Activated CD8-positive, alpha-beta memory T cell treated with anti-CD3 and anti-CD28 coated beads, Interleukin-2, amount 10 ng/mL, durations not matched to agents 7 days and 5 days (primary cell): ENCODE data around the gene C12orf57. TPM values are rescaled to one million over a fixed set of nuclear protein-coding genes. Genes with fewer than 3 reads are reported as not detected.

ENCODE experiments used
- ATAC-seq: fragments of 150-1000 bp; cut with Tn5 transposase; one replicate; pipeline ENCODE4 v1.10.0; 2021; ENCODE audit warnings: moderate library complexity
- CTCF ChIA-PET: fragments of 350-600 bp; sonication (Branson Sonifier 250); formaldehyde crosslinking; loops from one replicate; lab custom pipeline; 2021; ENCODE audit warnings: antibody characterized with exemption; lab: Charles Lee
- DNase-seq: peaks from one replicate; pipeline ENCODE4 v3.0.0-alpha.2; 2020
- H3K27ac Mint-ChIP-seq: one replicate; pipeline ENCODE4 v1.8.0; 2021; ENCODE audit warnings: mild to moderate bottlenecking, mixed read lengths
- H3K27me3 Mint-ChIP-seq: one replicate; pipeline ENCODE4 v1.8.0; 2021; ENCODE audit warnings: mixed read lengths
- H3K36me3 Mint-ChIP-seq: one replicate; pipeline ENCODE4 v1.8.0; 2021; ENCODE audit warnings: mild to moderate bottlenecking, mixed read lengths
- H3K4me1 Mint-ChIP-seq: one replicate; pipeline ENCODE4 v1.8.0; 2021; ENCODE audit warnings: mixed read lengths
- H3K4me3 Mint-ChIP-seq: one replicate; pipeline ENCODE4 v1.8.0; 2021; ENCODE audit warnings: mild to moderate bottlenecking, moderate library complexity, mixed read lengths
- H3K9me3 Mint-ChIP-seq: one replicate; pipeline ENCODE4 v1.8.0; 2022; ENCODE audit warnings: low read depth, mixed read lengths
- total RNA-seq, 2 experiments: library from RNA; stranded (reverse); gene quantifications; one replicate each; pipeline ENCODE4 v1.2.3, GENCODE V29; 2021

The C12orf57 gene
- total RNA-seq, 2 experiments from 2014 or later, result 120 to 132 TPM

- Mint-ChIP-seq H3K9me3 (no peaks in the 10 kb centered on the region), H3K36me3 (peaks cover 23% of the 10 kb centered on the region), H3K27me3 (no peaks in the 10 kb centered on the region), H3K27ac (peak overlapping the region; percentile 96), H3K4me1 (peaks cover 52% of the 10 kb centered on the region), H3K4me3 (peak overlapping the region; percentile 87)
- DNase-seq (no peak), ATAC-seq (no peak)
- CTCF ChIA-PET, result interaction anchor here (0.9 to 7.7 kb wide), 6 partner anchors 11 to 177 kb away, joined by 3 to 116 read pairs (median 4); partner anchors contain the start of genes ATN1, SPSB2 and TPI1
Measured at GRCh38 chr12:6935371-6936193, 8.2 kb upstream of the C12orf57 start.

GRCh38 chr12:6936194-6936635, 7.6 kb upstream of the C12orf57 start:
- no peak for DNase-seq
- H3K4me1 Mint-ChIP-seq, result peaks cover 47% of the 10 kb centered on the region
- H3K9me3 Mint-ChIP-seq, result no peaks in the 10 kb centered on the region
- peak overlapping the region; percentile 87 for H3K4me3 Mint-ChIP-seq
- ATAC-seq, result no peak
- peaks cover 23% of the 10 kb centered on the region for H3K36me3 Mint-ChIP-seq
- no peaks in the 10 kb centered on the region for H3K27me3 Mint-ChIP-seq
- peak overlapping the region; percentile 96 for H3K27ac Mint-ChIP-seq
- CTCF ChIA-PET, result interaction anchor here (0.9 to 17.6 kb wide), 8 partner anchors 12 to 177 kb away, joined by 3 to 709 read pairs (median 25); partner anchors contain the start of genes ATN1, PTPN6, SPSB2 and TPI1

DNA sequence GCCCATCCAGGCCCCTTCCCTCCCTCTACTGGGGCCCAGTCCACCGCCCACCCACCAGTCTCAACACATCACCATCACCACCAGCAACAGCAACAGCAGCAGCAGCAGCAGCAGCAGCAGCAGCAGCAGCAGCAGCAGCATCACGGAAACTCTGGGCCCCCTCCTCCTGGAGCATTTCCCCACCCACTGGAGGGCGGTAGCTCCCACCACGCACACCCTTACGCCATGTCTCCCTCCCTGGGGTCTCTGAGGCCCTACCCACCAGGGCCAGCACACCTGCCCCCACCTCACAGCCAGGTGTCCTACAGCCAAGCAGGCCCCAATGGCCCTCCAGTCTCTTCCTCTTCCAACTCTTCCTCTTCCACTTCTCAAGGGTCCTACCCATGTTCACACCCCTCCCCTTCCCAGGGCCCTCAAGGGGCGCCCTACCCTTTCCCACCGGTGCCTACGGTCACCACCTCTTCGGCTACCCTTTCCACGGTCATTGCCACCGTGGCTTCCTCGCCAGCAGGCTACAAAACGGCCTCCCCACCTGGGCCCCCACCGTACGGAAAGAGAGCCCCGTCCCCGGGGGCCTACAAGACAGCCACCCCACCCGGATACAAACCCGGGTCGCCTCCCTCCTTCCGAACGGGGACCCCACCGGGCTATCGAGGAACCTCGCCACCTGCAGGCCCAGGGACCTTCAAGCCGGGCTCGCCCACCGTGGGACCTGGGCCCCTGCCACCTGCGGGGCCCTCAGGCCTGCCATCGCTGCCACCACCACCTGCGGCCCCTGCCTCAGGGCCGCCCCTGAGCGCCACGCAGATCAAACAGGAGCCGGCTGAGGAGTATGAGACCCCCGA, 7.0 kb upstream of the C12orf57 start:
- DNase-seq (peak; percentile 78), ATAC-seq (peak; percentile 38)
- peak overlapping the region; percentile 96 for H3K27ac Mint-ChIP-seq
- no peaks in the 10 kb centered on the region for H3K27me3 Mint-ChIP-seq
- H3K4me3 Mint-ChIP-seq, result peak overlapping the region; percentile 87
- peaks cover 23% of the 10 kb centered on the region for H3K36me3 Mint-ChIP-seq
- CTCF ChIA-PET, result interaction anchor here (0.9 to 17.6 kb wide), 15 partner anchors 12 to 213 kb away, joined by 3 to 709 read pairs (median 5); partner anchors contain the start of genes ATN1, C1RL, COPS7A and LPCAT3
- no peaks in the 10 kb centered on the region for H3K9me3 Mint-ChIP-seq
- H3K4me1 Mint-ChIP-seq, result peaks cover 47% of the 10 kb centered on the region

- ATAC-seq, result peak; percentile 94
- CTCF ChIA-PET, result interaction anchor here (0.7 to 17.6 kb wide), 19 partner anchors 8 to 214 kb away, joined by 3 to 709 read pairs (median 4); partner anchors contain the start of genes ATN1, C1RL, COPS7A and ENO2
- H3K36me3 Mint-ChIP-seq, result peaks cover 23% of the 10 kb centered on the region
- peak; percentile 97 for DNase-seq
- no peaks in the 10 kb centered on the region for H3K9me3 Mint-ChIP-seq
- H3K4me3 Mint-ChIP-seq, result peak overlapping the region; percentile 87
- no peaks in the 10 kb centered on the region for H3K27me3 Mint-ChIP-seq
- peaks cover 45% of the 10 kb centered on the region for H3K4me1 Mint-ChIP-seq
- H3K27ac Mint-ChIP-seq, result peak overlapping the region; percentile 96
Measured at GRCh38 chr12:6937481-6938352, 6.1 kb upstream of the C12orf57 start.

- H3K4me1 Mint-ChIP-seq, result peaks cover 47% of the 10 kb centered on the region
- peaks cover 23% of the 10 kb centered on the region for H3K36me3 Mint-ChIP-seq
Measured at GRCh38 chr12:6938353-6939190, 5.2 kb upstream of the C12orf57 start.

GRCh38 chr12:6939191-6939540, 4.7 kb upstream of the C12orf57 start:
- peaks cover 25% of the 10 kb centered on the region for H3K36me3 Mint-ChIP-seq
- CTCF ChIA-PET, result interaction anchor here (0.9 to 17.6 kb wide), 10 partner anchors 8 to 169 kb away, joined by 3 to 709 read pairs (median 7); partner anchors contain the start of genes ATN1 and SPSB2
- peaks cover 4% of the 10 kb centered on the region for H3K27me3 Mint-ChIP-seq
- peaks cover 46% of the 10 kb centered on the region for H3K4me1 Mint-ChIP-seq
- H3K9me3 Mint-ChIP-seq, result no peaks in the 10 kb centered on the region
- H3K4me3 Mint-ChIP-seq, result no peak overlapping the region
- ATAC-seq, result no peak
- no peak for DNase-seq
- peak overlapping the region; percentile 63 for H3K27ac Mint-ChIP-seq

More at GRCh38 chr12:6938353-6939190, 5.2 kb upstream of the C12orf57 start:
- Mint-ChIP-seq H3K4me3 (peak overlapping the region; percentile 87), H3K9me3 (no peaks in the 10 kb centered on the region), H3K27me3 (peaks cover 2% of the 10 kb centered on the region), H3K27ac (peak overlapping the region; percentile 96)
- DNase-seq (peak; percentile 47), ATAC-seq (no peak)
- CTCF ChIA-PET, result interaction anchor here (0.7 to 17.6 kb wide), 19 partner anchors 7 to 215 kb away, joined by 3 to 709 read pairs (median 4); partner anchors contain the start of genes ATN1, C1RL, COPS7A and ENO2

- Mint-ChIP-seq H3K36me3 (peaks cover 9% of the 10 kb centered on the region), H3K9me3 (no peaks in the 10 kb centered on the region), H3K4me3 (no peak overlapping the region), H3K27ac (peak overlapping the region; percentile 5), H3K4me1 (peaks cover 46% of the 10 kb centered on the region), H3K27me3 (peaks cover 4% of the 10 kb centered on the region)
- CTCF ChIA-PET, result interaction anchor here (5.1 to 17.6 kb wide), 3 partner anchors 17 to 72 kb away, joined by 30 to 709 read pairs (median 116); partner anchors contain the start of gene ATN1
- ATAC-seq (no peak), DNase-seq (no peak)
Measured at GRCh38 chr12:6941267-6941666, 2.6 kb upstream of the C12orf57 start.

- H3K4me3 Mint-ChIP-seq, result no peak overlapping the region
- no peak for DNase-seq
Measured at GRCh38 chr12:6941782-6942181, 2.0 kb upstream of the C12orf57 start.

GRCh38 chr12:6942331-6942665, 1.5 kb upstream of the C12orf57 start:
- H3K9me3 Mint-ChIP-seq, result no peaks in the 10 kb centered on the region
- no peak overlapping the region for H3K4me3 Mint-ChIP-seq
- CTCF ChIA-PET, result interaction anchor here (4.5 to 17.6 kb wide), 5 partner anchors 17 to 166 kb away, joined by 24 to 709 read pairs (median 50); partner anchors contain the start of genes C1RL and SPSB2
- H3K27me3 Mint-ChIP-seq, result peaks cover 4% of the 10 kb centered on the region
- peaks cover 4% of the 10 kb centered on the region for H3K36me3 Mint-ChIP-seq
- H3K4me1 Mint-ChIP-seq, result peaks cover 49% of the 10 kb centered on the region
- ATAC-seq (no peak), DNase-seq (no peak)
- peak overlapping the region; percentile 98 for H3K27ac Mint-ChIP-seq

More at GRCh38 chr12:6941782-6942181, 2.0 kb upstream of the C12orf57 start:
- H3K36me3 Mint-ChIP-seq, result peaks cover 4% of the 10 kb centered on the region
- no peaks in the 10 kb centered on the region for H3K9me3 Mint-ChIP-seq
- H3K27ac Mint-ChIP-seq, result no peak overlapping the region
- H3K27me3 Mint-ChIP-seq, result peaks cover 4% of the 10 kb centered on the region
- CTCF ChIA-PET, result interaction anchor here (7.7 to 17.6 kb wide), 2 partner anchors 17 to 19 kb away, joined by 116 to 709 read pairs; partner anchors contain the start of gene ATN1
- H3K4me1 Mint-ChIP-seq, result peaks cover 45% of the 10 kb centered on the region
- ATAC-seq, result no peak

DNA sequence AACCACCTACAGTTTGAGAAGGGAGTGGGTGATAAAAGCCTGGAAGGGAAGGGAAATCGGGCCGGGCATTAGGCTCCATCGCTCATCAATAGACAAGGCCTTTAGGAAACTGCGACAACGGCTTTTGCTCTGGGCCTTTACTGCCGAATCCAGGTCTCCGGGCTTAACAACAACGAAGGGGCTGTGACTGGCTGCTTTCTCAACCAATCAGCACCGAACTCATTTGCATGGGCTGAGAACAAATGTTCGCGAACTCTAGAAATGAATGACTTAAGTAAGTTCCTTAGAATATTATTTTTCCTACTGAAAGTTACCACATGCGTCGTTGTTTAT, 467 bp upstream of the C12orf57 start:
- CTCF ChIA-PET, result interaction anchor here (0.9 to 17.6 kb wide), 15 partner anchors 9 to 169 kb away, joined by 3 to 709 read pairs (median 13); partner anchors contain the start of genes C1RL, EMG1, LPCAT3 and PHB2
- Mint-ChIP-seq H3K36me3 (peaks cover 4% of the 10 kb centered on the region), H3K9me3 (no peaks in the 10 kb centered on the region), H3K4me1 (peaks cover 53% of the 10 kb centered on the region), H3K27ac (peak overlapping the region; percentile 98), H3K4me3 (peak overlapping the region; percentile 86), H3K27me3 (peaks cover 4% of the 10 kb centered on the region)
- peak; percentile 91 for DNase-seq
- ATAC-seq, result peak; percentile 46
